ENCODE measurements around the gene FAM20A.
"Not testable (repeated sequence)": the region's sequence is repeated elsewhere in the genome, so short reads cannot be mapped to it uniquely, and the experiment has no call there.

- TF ChIP-seq CTCF, POLR2AphosphoS5, POLR2A (IDR thresholded peaks at IDR 0.05): not testable (repeated sequence)
Measured at GRCh38 chr17:68582867-68583266, 18.3 kb downstream of the FAM20A start.
